H9 (cell line): Measurements from ENCODE around the gene ESX1. TPM values are rescaled to one million over a fixed set of nuclear protein-coding genes. Genes with fewer than 3 reads are reported as not detected.
A peak's percentile ranks its signal among the peaks of the same experiment; 100 is the strongest.

Experiments
- DNase-seq: peaks from one replicate; pipeline ENCODE4 v3.0.0-alpha.2; 2017
- H2AFZ ChIP-seq: one replicate; pipeline ENCODE4 v1.6.1; 2013; ENCODE audit warnings: mild to moderate bottlenecking, low read length, control low read depth, moderate library complexity
- H2AK5ac ChIP-seq: 2 replicates; pipeline ENCODE4 v1.6.1; 2013; ENCODE audit warnings: low read length, control low read depth, mixed read lengths; ENCODE audit not compliant: insufficient read length
- H2BK120ac ChIP-seq: one replicate; pipeline ENCODE4 v1.6.1; 2013; ENCODE audit warnings: low read depth, mild to moderate bottlenecking, low read length, control low read depth, inconsistent platforms; ENCODE audit not compliant: poor library complexity, severe bottlenecking
- H2BK12ac ChIP-seq: 2 replicates; pipeline ENCODE4 v1.6.1; 2013; ENCODE audit warnings: low read length, control low read depth, mixed read lengths, low read depth; ENCODE audit not compliant: insufficient read length
- H2BK15ac ChIP-seq: 2 replicates; pipeline ENCODE4 v1.6.1; 2013; ENCODE audit warnings: low read depth, low read length, control low read depth
- H2BK20ac ChIP-seq: one replicate; pipeline ENCODE4 v1.6.1; 2013; ENCODE audit warnings: low read depth, mild to moderate bottlenecking, low read length, control low read depth, inconsistent platforms; ENCODE audit not compliant: poor library complexity, severe bottlenecking
- H2BK5ac ChIP-seq: 2 replicates; pipeline ENCODE4 v1.6.1; 2013; ENCODE audit warnings: low read length, control low read depth, mixed read lengths; ENCODE audit not compliant: insufficient read length
- H3K14ac ChIP-seq: 2 replicates; pipeline ENCODE4 v1.6.1; 2013; ENCODE audit warnings: low read length, control low read depth; ENCODE audit not compliant: insufficient read depth
- H3K18ac ChIP-seq: 2 replicates; pipeline ENCODE4 v1.6.1; 2013; ENCODE audit warnings: low read depth, mild to moderate bottlenecking, mixed read lengths, low read length, control low read depth; ENCODE audit not compliant: insufficient read length
- H3K23ac ChIP-seq: 2 replicates; pipeline ENCODE4 v1.6.1; 2013; ENCODE audit warnings: low read length, control low read depth, mixed read lengths, low read depth; ENCODE audit not compliant: insufficient read length
- H3K23me2 ChIP-seq: 2 replicates; pipeline ENCODE4 v1.6.1; 2013; ENCODE audit warnings: low read depth, mild to moderate bottlenecking, mixed read lengths, low read length, control low read depth; ENCODE audit not compliant: insufficient read length, poor library complexity, severe bottlenecking
- H3K27ac ChIP-seq: 2 replicates; pipeline ENCODE4 v1.5.1; 2013; ENCODE audit warnings: low read length, control low read depth, mixed read lengths, low read depth; ENCODE audit not compliant: insufficient read length
- H3K27me3 ChIP-seq: 2 replicates; pipeline ENCODE4 v1.6.1; 2013; ENCODE audit warnings: low read length, control low read depth, inconsistent platforms; ENCODE audit not compliant: insufficient read depth
- H3K4ac ChIP-seq: 2 replicates; pipeline ENCODE4 v1.6.1; 2013; ENCODE audit warnings: low read depth, mild to moderate bottlenecking, control low read depth, inconsistent platforms, low read length, moderate library complexity
- H3K4me1 ChIP-seq: 2 replicates; pipeline ENCODE4 v1.6.1; 2013; ENCODE audit warnings: low read length, control low read depth, inconsistent platforms; ENCODE audit not compliant: insufficient read depth
- H3K4me2 ChIP-seq: 2 replicates; pipeline ENCODE4 v1.6.1; 2013; ENCODE audit warnings: low read length, control low read depth, mixed read lengths; ENCODE audit not compliant: insufficient read length, insufficient read depth
- H3K56ac ChIP-seq: 2 replicates; pipeline ENCODE4 v1.6.1; 2013; ENCODE audit warnings: low read depth, mild to moderate bottlenecking, mixed read lengths, low read length, control low read depth; ENCODE audit not compliant: insufficient read length
- H3K79me1 ChIP-seq: 2 replicates; pipeline ENCODE4 v1.6.1; 2013; ENCODE audit warnings: low read depth, mild to moderate bottlenecking, moderate library complexity, low read length, control low read depth, inconsistent platforms; ENCODE audit not compliant: insufficient read depth, poor library complexity, severe bottlenecking
- H3K79me2 ChIP-seq: 2 replicates; pipeline ENCODE4 v1.6.1; 2013; ENCODE audit warnings: low read length, control low read depth, inconsistent platforms; ENCODE audit not compliant: insufficient read depth
- H3K9ac ChIP-seq: 2 replicates; pipeline ENCODE4 v1.6.1; 2013; ENCODE audit warnings: low read length, control low read depth, mixed read lengths; ENCODE audit not compliant: insufficient read length; ENCODE audit errors: extremely low read depth
- H3K9me3 ChIP-seq: one replicate; pipeline ENCODE4 v1.6.1; 2013; ENCODE audit warnings: low read depth, low read length, inconsistent platforms; ENCODE audit not compliant: control insufficient read depth
- H3T11ph ChIP-seq: one replicate; pipeline ENCODE4 v1.6.1; 2013; ENCODE audit warnings: mild to moderate bottlenecking, low read length, control low read depth, inconsistent platforms
- H4K20me1 ChIP-seq: one replicate; pipeline ENCODE4 v1.6.1; 2013; ENCODE audit not compliant: control insufficient read depth, insufficient read length, insufficient read depth
- H4K5ac ChIP-seq: 2 replicates; pipeline ENCODE4 v1.6.1; 2013; ENCODE audit warnings: low read depth, mild to moderate bottlenecking, mixed read lengths, low read length, control low read depth; ENCODE audit not compliant: insufficient read length
- H4K8ac ChIP-seq: replicated peaks from 2 replicates; pipeline ENCODE4 v1.6.1; 2013; ENCODE audit warnings: low read length, control low read depth, mixed read lengths, low read depth; ENCODE audit not compliant: insufficient read length
- H4K91ac ChIP-seq: 2 replicates; pipeline ENCODE4 v1.6.1; 2013; ENCODE audit warnings: low read depth, mild to moderate bottlenecking, moderate library complexity, mixed read lengths, low read length, control low read depth; ENCODE audit not compliant: insufficient read length
- H3K27ac Mint-ChIP-seq, 3 experiments: 2 replicates in 2 of 3; 3 replicates in 1 of 3; pipeline ENCODE4 v1.8.0; 2020 to 2021; ENCODE audit warnings: mixed read lengths in 3 of 3, mild to moderate bottlenecking in 1 of 3, moderate library complexity in 1 of 3
- H3K27me3 Mint-ChIP-seq: 2 replicates; pipeline ENCODE4 v1.8.0; 2021; ENCODE audit warnings: low read depth, mild to moderate bottlenecking, moderate library complexity, mixed read lengths
- H3K36me3 Mint-ChIP-seq, 3 experiments: 2 replicates in 2 of 3; 3 replicates in 1 of 3; pipeline ENCODE4 v1.8.0; 2020 to 2021; ENCODE audit warnings: low read depth in 3 of 3, mixed read lengths in 3 of 3; ENCODE audit not compliant: insufficient read depth in 1 of 3
- H3K4me1 Mint-ChIP-seq, 2 experiments: 2 replicates each; pipeline ENCODE4 v1.8.0; 2020; ENCODE audit warnings: mixed read lengths in 2 of 2
- H3K4me3 Mint-ChIP-seq, 2 experiments: 2 replicates in 1 of 2; 3 replicates in 1 of 2; pipeline ENCODE4 v1.8.0; 2020 to 2021; ENCODE audit warnings: mild to moderate bottlenecking in 2 of 2, mixed read lengths in 2 of 2, moderate library complexity in 1 of 2
- H3K9me3 Mint-ChIP-seq, 2 experiments: 2 replicates in 1 of 2; 3 replicates in 1 of 2; pipeline ENCODE4 v1.8.0; 2020; ENCODE audit warnings: mild to moderate bottlenecking in 2 of 2, mixed read lengths in 2 of 2, moderate library complexity in 1 of 2
- CTCF ChIP-seq: fragments of 200-600 bp; sonication (generic); conservative IDR thresholded peaks from 3 replicates; pipeline ENCODE4 v1.8.0; 2021; ENCODE audit warnings: antibody characterized with exemption, mild to moderate bottlenecking
- WGBS: extraction: QIAGEN DNeasy Blood & Tissue Kit; methylation state at CpG from one replicate; pipeline ENCODE4 v1.1.7; 2013; ENCODE audit warnings: missing lambda C conversion rate, low lambda C conversion rate, mixed read lengths; ENCODE audit not compliant: insufficient read length; ENCODE audit errors: extremely low coverage; 5-methylcytosine and 5-hydroxymethylcytosine counted together
- total RNA-seq: library from RNA; stranded (reverse); gene quantifications from 2 replicates; pipeline ENCODE4 v1.2.1, GENCODE V29; 2021

Gene ESX1
- total RNA-seq, 1 experiment from 2014 or later: not detected

GRCh38 chrX:104255465-104255864, 732 bp upstream of the ESX1 start:
- no peak overlapping the region for H2BK20ac ChIP-seq
- no peak overlapping the region for H3T11ph ChIP-seq
- H3K23me2 ChIP-seq: peaks cover 6% of the 10 kb centered on the region
- H3K9me3 Mint-ChIP-seq: peaks cover 4 to 80% of the 10 kb centered on the region in 2 experiments; a peak in 4 of 5 replicates
- no peak for TF ChIP-seq CTCF
- no peak overlapping the region for H2AFZ ChIP-seq
- no peak overlapping the region for H3K14ac ChIP-seq
- H3K56ac ChIP-seq: no peak overlapping the region
- H4K20me1 ChIP-seq: no peaks in the 10 kb centered on the region
- peak overlapping the region in 1 of 2 experiments; percentile 68; a peak in 3 of 5 replicates for H3K4me3 Mint-ChIP-seq
- H3K27ac ChIP-seq: no peak overlapping the region
- no peak overlapping the region for H2BK15ac ChIP-seq
- peaks cover 5% of the 10 kb centered on the region for H3K9me3 ChIP-seq
- no peaks in the 10 kb centered on the region for H3K79me1 ChIP-seq
- H3K79me2 ChIP-seq: no peaks in the 10 kb centered on the region
- no peak overlapping the region for H2AK5ac ChIP-seq
- H3K4me1 ChIP-seq: no peaks in the 10 kb centered on the region
- no peak overlapping the region for H3K4ac ChIP-seq
- DNase-seq: no peak
- no CpG with 5 or more reads among the region's 13 CpGs for WGBS
- peaks cover 4 to 6% of the 10 kb centered on the region in 2 experiments for H3K4me1 Mint-ChIP-seq
- no peak overlapping the region for H3K9ac ChIP-seq
- no peak overlapping the region for H4K5ac ChIP-seq
- peaks cover 100% of the 10 kb centered on the region for H3K27me3 Mint-ChIP-seq
- no peak overlapping the region for H3K4me2 ChIP-seq
- no peak overlapping the region for H3K18ac ChIP-seq
- H2BK12ac ChIP-seq: no peak overlapping the region
- no peak overlapping the region for H4K8ac ChIP-seq
- H3K27me3 ChIP-seq: peaks cover 79% of the 10 kb centered on the region
- no peak overlapping the region for H4K91ac ChIP-seq
- no peak overlapping the region for H3K27ac Mint-ChIP-seq
- H2BK120ac ChIP-seq: no peak overlapping the region
- H2BK5ac ChIP-seq: no peak overlapping the region
- H3K23ac ChIP-seq: no peak overlapping the region
- H3K36me3 Mint-ChIP-seq: peaks cover 0 to 5% (median 2%) of the 10 kb centered on the region in 3 experiments; a peak in 3 of 7 replicates
